Naive thymus-derived CD4-positive, alpha-beta T cell (primary cell): ENCODE measurements around the gene RAB11B. TPM values are rescaled to one million over a fixed set of nuclear protein-coding genes. Genes with fewer than 3 reads are reported as not detected.
A peak's percentile ranks its signal among the peaks of the same experiment; 100 is the strongest.
"Not testable (repeated sequence)": the region's sequence is repeated elsewhere in the genome, so short reads cannot be mapped to it uniquely, and the experiment has no call there.

Source experiments
- ATAC-seq: fragments of 150-1000 bp; cut with Tn5 transposase; 2 replicates; pipeline ENCODE4 v1.10.0; 2021; ENCODE audit warnings: mild to moderate bottlenecking, moderate library complexity
- CTCF ChIA-PET: fragments of 350-600 bp; sonication (Branson Sonifier 250); formaldehyde crosslinking; loops from one replicate; lab custom pipeline; 2021; ENCODE audit warnings: antibody characterized with exemption; lab: Charles Lee
- POLR2A ChIA-PET: fragments of 350-600 bp; sonication (Branson Sonifier 250); formaldehyde crosslinking; loops from one replicate; lab custom pipeline; 2021; ENCODE audit warnings: antibody characterized with exemption, inconsistent platforms; lab: Charles Lee
- DNase-seq, 9 donors: peaks; one replicate each; pipeline versions ENCODE4 v3.0.0 to v3.0.0-alpha.2; 2020 to 2022; ENCODE audit warnings: mixed read lengths in 1 of 9
- H3K27ac ChIP-seq: one replicate; pipeline ENCODE4 v1.7.0; 2013; ENCODE audit warnings: mild to moderate bottlenecking, low read depth, low read length, moderate library complexity
- H3K27me3 ChIP-seq, 2 donors: one replicate each; pipeline ENCODE4 v1.7.0; 2013; ENCODE audit warnings: low read length in 2 of 2, mild to moderate bottlenecking in 2 of 2, moderate library complexity in 2 of 2; ENCODE audit not compliant: control insufficient read depth in 2 of 2, insufficient read depth in 2 of 2
- H3K36me3 ChIP-seq, 3 experiments: 1 replicate in 2 of 3; 2 replicates in 1 of 3; pipeline ENCODE4 v1.7.0; 2013; ENCODE audit warnings: low read length in 3 of 3, mild to moderate bottlenecking in 3 of 3, moderate library complexity in 1 of 3; ENCODE audit not compliant: insufficient read depth in 3 of 3, control insufficient read depth in 2 of 3
- H3K4me1 ChIP-seq, 2 donors: one replicate each; pipeline ENCODE4 v1.7.0; 2013; ENCODE audit warnings: low read length in 2 of 2, mild to moderate bottlenecking in 2 of 2, moderate library complexity in 1 of 2; ENCODE audit not compliant: control insufficient read depth in 2 of 2, insufficient read depth in 2 of 2
- H3K4me3 ChIP-seq: 2 replicates; pipeline ENCODE4 v1.7.0; 2013; ENCODE audit warnings: mild to moderate bottlenecking, low read length
- H3K9me3 ChIP-seq, 3 experiments: 1 replicate in 2 of 3; 2 replicates in 1 of 3; pipeline ENCODE4 v1.7.0; 2013; ENCODE audit warnings: low read length in 3 of 3; ENCODE audit not compliant: control insufficient read depth in 2 of 3
- H3K27ac Mint-ChIP-seq, 9 donors: one replicate each; pipeline ENCODE4 v1.8.0; 2020 to 2022; ENCODE audit warnings: mixed read lengths in 9 of 9, mild to moderate bottlenecking in 8 of 9, moderate library complexity in 5 of 9, inconsistent platforms in 2 of 9
- H3K27me3 Mint-ChIP-seq, 5 donors: one replicate each; pipeline ENCODE4 v1.8.0; 2021 to 2022; ENCODE audit warnings: mixed read lengths in 5 of 5, mild to moderate bottlenecking in 1 of 5
- H3K36me3 Mint-ChIP-seq, 5 donors: one replicate each; pipeline ENCODE4 v1.8.0; 2020 to 2022; ENCODE audit warnings: mixed read lengths in 5 of 5, mild to moderate bottlenecking in 3 of 5, inconsistent platforms in 1 of 5
- H3K4me1 Mint-ChIP-seq, 7 donors: one replicate each; pipeline ENCODE4 v1.8.0; 2020 to 2022; ENCODE audit warnings: mixed read lengths in 7 of 7, mild to moderate bottlenecking in 3 of 7, inconsistent platforms in 1 of 7
- H3K4me3 Mint-ChIP-seq, 10 donors: one replicate each; pipeline ENCODE4 v1.8.0; 2020 to 2022; ENCODE audit warnings: mild to moderate bottlenecking in 10 of 10, mixed read lengths in 10 of 10, moderate library complexity in 6 of 10, inconsistent platforms in 2 of 10
- H3K9me3 Mint-ChIP-seq, 11 donors: one replicate each; pipeline ENCODE4 v1.8.0; 2020 to 2022; ENCODE audit warnings: mixed read lengths in 11 of 11, mild to moderate bottlenecking in 4 of 11, inconsistent platforms in 1 of 11, moderate library complexity in 1 of 11
- intact Hi-C, 2 donors: fragments of 100-400 bp; cut with micrococcal nuclease; formaldehyde crosslinking; loops; one replicate each; pipeline ENCODE4 v1.15.1; 2023
- polyA plus RNA-seq, 2 donors: library from polyadenylated mRNA; unstranded; fragments of 300-500 nt; fragmentation: Illumina TruSeq; gene quantifications; one replicate each; pipeline ENCODE4 v1.2.3, GENCODE V29; 2021
- total RNA-seq, 6 experiments: library from RNA in 5 of 6; stranded (reverse) in 5 of 6; gene quantifications; 1 replicate in 5 of 6; 2 replicates in 1 of 6; pipeline ENCODE4 v1.2.3 and lab custom pipeline; 2021 to 2026

RAB11B gene
- total and polyA plus RNA-seq, 7 experiments from 2014 or later, result 53.1 to 113 (median 95.3) TPM

GRCh38 chr19:8375766-8376165 lies 14.4 kb upstream of the RAB11B start:
- H3K4me3 ChIP-seq, H3K27ac Mint-ChIP-seq, H3K9me3 Mint-ChIP-seq, H3K36me3 ChIP-seq, H3K9me3 ChIP-seq, H3K27ac ChIP-seq, CTCF ChIA-PET, H3K4me1 ChIP-seq, ATAC-seq, intact Hi-C loops, DNase-seq, H3K27me3 Mint-ChIP-seq, H3K27me3 ChIP-seq, H3K4me3 Mint-ChIP-seq: not testable (repeated sequence)
- Mint-ChIP-seq H3K36me3 (peaks cover 0 to 22% (median 4%) of the 10 kb centered on the region in 5 donors), H3K4me1 (peaks cover 6 to 21% (median 12%) of the 10 kb centered on the region in 7 donors)
- POLR2A ChIA-PET, result interaction anchor here (0.7 kb wide), 1 partner anchor 526 kb away, joined by 5 read pairs; no protein-coding TSS in a partner anchor

GRCh38 chr19:8376373-8376974 lies 13.7 kb upstream of the RAB11B start:
- CTCF ChIA-PET, H3K27ac ChIP-seq, H3K4me1 ChIP-seq, H3K9me3 ChIP-seq, DNase-seq, H3K27me3 ChIP-seq, H3K9me3 Mint-ChIP-seq, H3K4me3 ChIP-seq, intact Hi-C loops, H3K36me3 ChIP-seq, H3K4me3 Mint-ChIP-seq, H3K27me3 Mint-ChIP-seq, ATAC-seq: not testable (repeated sequence)
- H3K27ac Mint-ChIP-seq, result peak overlapping the region in 1 of 9 donors; percentile 36
- H3K36me3 Mint-ChIP-seq, result peaks cover 0 to 22% (median 4%) of the 10 kb centered on the region in 5 donors
- peaks cover 6 to 21% (median 12%) of the 10 kb centered on the region in 7 donors for H3K4me1 Mint-ChIP-seq
- POLR2A ChIA-PET, result interaction anchor here (0.7 kb wide), 1 partner anchor 526 kb away, joined by 5 read pairs; no protein-coding TSS in a partner anchor

GRCh38 chr19:8377598-8377997 lies 12.6 kb upstream of the RAB11B start:
- Mint-ChIP-seq H3K27me3 (no peaks in the 10 kb centered on the region), H3K4me3 (peak overlapping the region in 1 of 10 donors; percentile 3), H3K27ac (no peak overlapping the region), H3K36me3 (peaks cover 0 to 22% (median 4%) of the 10 kb centered on the region in 5 donors), H3K4me1 (peaks cover 6 to 21% (median 12%) of the 10 kb centered on the region in 7 donors), H3K9me3 (no peaks in the 10 kb centered on the region)
- intact Hi-C loops, result no loop called here
- ATAC-seq (no peak), DNase-seq (no peak)
- no peaks in the 10 kb centered on the region for H3K9me3 ChIP-seq
- no peaks in the 10 kb centered on the region for H3K27me3 ChIP-seq
- ChIA-PET POLR2A (interaction anchor here (0.7 kb wide), 1 partner anchor 18 kb away, joined by 3 read pairs; no protein-coding TSS in a partner anchor), CTCF (no interaction called here)
- peaks cover 0 to 4% (median 0%) of the 10 kb centered on the region in 3 experiments for H3K36me3 ChIP-seq
- peaks cover 0 to 9% of the 10 kb centered on the region in 2 donors for H3K4me1 ChIP-seq
- no peak overlapping the region for H3K27ac ChIP-seq
- H3K4me3 ChIP-seq, result no peak overlapping the region

GRCh38 chr19:8379156-8379891 lies 10.8 kb upstream of the RAB11B start:
- H3K4me3 ChIP-seq, H3K9me3 ChIP-seq, H3K27me3 ChIP-seq, H3K4me1 ChIP-seq, H3K9me3 Mint-ChIP-seq, H3K36me3 ChIP-seq, DNase-seq, ATAC-seq, intact Hi-C loops, CTCF ChIA-PET, H3K4me3 Mint-ChIP-seq, H3K27me3 Mint-ChIP-seq, H3K27ac ChIP-seq, H3K27ac Mint-ChIP-seq: not testable (repeated sequence)
- peaks cover 6 to 18% (median 12%) of the 10 kb centered on the region in 7 donors for H3K4me1 Mint-ChIP-seq
- POLR2A ChIA-PET, result interaction anchor here (0.8 kb wide), 1 partner anchor 11 kb away, joined by 3 read pairs; no protein-coding TSS in a partner anchor
- H3K36me3 Mint-ChIP-seq, result peaks cover 0 to 18% (median 4%) of the 10 kb centered on the region in 5 donors

- H3K27me3 ChIP-seq, H3K9me3 Mint-ChIP-seq, H3K4me1 ChIP-seq, H3K4me3 Mint-ChIP-seq, H3K4me3 ChIP-seq, DNase-seq, H3K27ac Mint-ChIP-seq, H3K36me3 ChIP-seq, H3K9me3 ChIP-seq, intact Hi-C loops, H3K27me3 Mint-ChIP-seq, H3K27ac ChIP-seq, POLR2A ChIA-PET, ATAC-seq: not testable (repeated sequence)
- peaks cover under 1 to 13% (median 6%) of the 10 kb centered on the region in 7 donors for H3K4me1 Mint-ChIP-seq
- CTCF ChIA-PET, result interaction anchor here (0.6 kb wide), 1 partner anchor 1422 kb away, joined by 5 read pairs; no protein-coding TSS in a partner anchor
- peaks cover 2 to 16% (median 10%) of the 10 kb centered on the region in 5 donors for H3K36me3 Mint-ChIP-seq
Observed at GRCh38 chr19:8384569-8384968, 5.6 kb upstream of the RAB11B start.

GRCh38 chr19:8385103-8385502 lies 5.1 kb upstream of the RAB11B start:
- Mint-ChIP-seq H3K36me3 (peaks cover 0 to 13% (median 8%) of the 10 kb centered on the region in 5 donors), H3K4me1 (peaks cover 4 to 15% (median 6%) of the 10 kb centered on the region in 7 donors)
- intact Hi-C loops, H3K27ac ChIP-seq, H3K4me1 ChIP-seq, H3K27me3 ChIP-seq, ATAC-seq, H3K36me3 ChIP-seq, CTCF ChIA-PET, POLR2A ChIA-PET, H3K4me3 ChIP-seq, H3K9me3 Mint-ChIP-seq, H3K9me3 ChIP-seq, H3K4me3 Mint-ChIP-seq, H3K27ac Mint-ChIP-seq, DNase-seq, H3K27me3 Mint-ChIP-seq: not testable (repeated sequence)
